Glutamatergic neuron (in vitro differentiated cells): ENCODE results near the gene KLHDC7A. TPM values are rescaled to one million over a fixed set of nuclear protein-coding genes. Genes with fewer than 3 reads are reported as not detected.

Experiments
- DNase-seq: peaks from one replicate; pipeline ENCODE4 v3.0.0; 2022
- H3K27ac Mint-ChIP-seq: one replicate; pipeline ENCODE4 v1.8.0; 2020; ENCODE audit warnings: mild to moderate bottlenecking, mixed read lengths, inconsistent platforms; ENCODE audit not compliant: unreplicated experiment
- H3K27me3 Mint-ChIP-seq: one replicate; pipeline ENCODE4 v1.8.0; 2020; ENCODE audit warnings: mild to moderate bottlenecking, moderate library complexity, mixed read lengths, inconsistent platforms; ENCODE audit not compliant: unreplicated experiment
- H3K36me3 Mint-ChIP-seq: one replicate; pipeline ENCODE4 v1.8.0; 2020; ENCODE audit warnings: mild to moderate bottlenecking, mixed read lengths, inconsistent platforms; ENCODE audit not compliant: unreplicated experiment
- H3K4me1 Mint-ChIP-seq: one replicate; pipeline ENCODE4 v1.8.0; 2020; ENCODE audit warnings: mild to moderate bottlenecking, low read depth, mixed read lengths, inconsistent platforms; ENCODE audit not compliant: unreplicated experiment
- H3K4me3 Mint-ChIP-seq: one replicate; pipeline ENCODE4 v1.8.0; 2020; ENCODE audit warnings: mild to moderate bottlenecking, mixed read lengths, inconsistent platforms; ENCODE audit not compliant: unreplicated experiment
- H3K9me3 Mint-ChIP-seq: one replicate; pipeline ENCODE4 v1.8.0; 2020; ENCODE audit warnings: mild to moderate bottlenecking, moderate library complexity, mixed read lengths, inconsistent platforms; ENCODE audit not compliant: unreplicated experiment
- total RNA-seq: library from RNA; stranded (reverse); fragmentation: NEBNext Ultra II Directional; extraction: Animal tissue kit (Norgen Biotek cat#: 25700); gene quantifications from one replicate; pipeline ENCODE4 v1.2.1, GENCODE V29; 2021; ENCODE audit not compliant: unreplicated experiment
- TF ChIP-seq, protein P1 (sequence below): fragments of 200-600 bp; sonication (generic); IDR thresholded peaks from one replicate; pipeline ENCODE4 v1.5.0; 2021; ENCODE audit not compliant: partially characterized antibody, unreplicated experiment

KLHDC7A gene
- total RNA-seq, 1 donor from 2014 or later, result not detected

DNA sequence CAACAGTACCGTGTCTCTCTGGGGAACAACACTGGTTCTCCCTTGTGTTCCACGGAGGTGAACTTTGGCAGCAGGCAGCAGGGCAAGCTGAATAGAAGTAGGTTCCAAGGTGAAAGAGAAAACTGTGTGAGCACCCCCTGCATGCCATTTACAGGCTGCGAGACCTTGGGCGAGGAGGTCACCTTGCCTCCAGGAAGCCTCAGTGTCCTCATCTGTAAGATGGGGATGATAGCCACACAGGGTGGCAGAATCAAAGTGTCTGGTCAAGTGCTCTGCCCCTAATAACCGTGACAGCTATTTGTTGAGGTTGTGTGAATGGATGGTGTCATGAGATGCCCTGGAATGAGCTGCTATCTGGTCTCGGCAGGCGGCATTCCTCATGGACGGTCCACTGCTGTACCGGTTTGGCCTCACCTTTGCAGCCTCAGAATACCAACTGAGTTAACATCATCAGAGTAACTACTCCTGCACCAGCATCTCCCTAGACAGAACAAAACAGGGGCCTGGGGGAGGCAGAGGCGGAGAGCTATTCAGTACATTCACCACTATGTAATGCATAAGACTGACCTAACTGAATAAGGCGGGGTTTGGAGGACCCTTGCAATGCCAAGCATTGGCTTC is 7.4 kb upstream of the KLHDC7A start:
- Mint-ChIP-seq H3K9me3 (no peaks in the 10 kb centered on the region), H3K4me1 (no peaks in the 10 kb centered on the region), H3K27ac (no peak overlapping the region), H3K36me3 (peaks cover 7% of the 10 kb centered on the region), H3K27me3 (peaks cover 11% of the 10 kb centered on the region), H3K4me3 (no peak overlapping the region)
- TF ChIP-seq, protein P1, sequence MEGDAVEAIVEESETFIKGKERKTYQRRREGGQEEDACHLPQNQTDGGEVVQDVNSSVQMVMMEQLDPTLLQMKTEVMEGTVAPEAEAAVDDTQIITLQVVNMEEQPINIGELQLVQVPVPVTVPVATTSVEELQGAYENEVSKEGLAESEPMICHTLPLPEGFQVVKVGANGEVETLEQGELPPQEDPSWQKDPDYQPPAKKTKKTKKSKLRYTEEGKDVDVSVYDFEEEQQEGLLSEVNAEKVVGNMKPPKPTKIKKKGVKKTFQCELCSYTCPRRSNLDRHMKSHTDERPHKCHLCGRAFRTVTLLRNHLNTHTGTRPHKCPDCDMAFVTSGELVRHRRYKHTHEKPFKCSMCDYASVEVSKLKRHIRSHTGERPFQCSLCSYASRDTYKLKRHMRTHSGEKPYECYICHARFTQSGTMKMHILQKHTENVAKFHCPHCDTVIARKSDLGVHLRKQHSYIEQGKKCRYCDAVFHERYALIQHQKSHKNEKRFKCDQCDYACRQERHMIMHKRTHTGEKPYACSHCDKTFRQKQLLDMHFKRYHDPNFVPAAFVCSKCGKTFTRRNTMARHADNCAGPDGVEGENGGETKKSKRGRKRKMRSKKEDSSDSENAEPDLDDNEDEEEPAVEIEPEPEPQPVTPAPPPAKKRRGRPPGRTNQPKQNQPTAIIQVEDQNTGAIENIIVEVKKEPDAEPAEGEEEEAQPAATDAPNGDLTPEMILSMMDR, result no peak
- DNase-seq, result no peak

DNA sequence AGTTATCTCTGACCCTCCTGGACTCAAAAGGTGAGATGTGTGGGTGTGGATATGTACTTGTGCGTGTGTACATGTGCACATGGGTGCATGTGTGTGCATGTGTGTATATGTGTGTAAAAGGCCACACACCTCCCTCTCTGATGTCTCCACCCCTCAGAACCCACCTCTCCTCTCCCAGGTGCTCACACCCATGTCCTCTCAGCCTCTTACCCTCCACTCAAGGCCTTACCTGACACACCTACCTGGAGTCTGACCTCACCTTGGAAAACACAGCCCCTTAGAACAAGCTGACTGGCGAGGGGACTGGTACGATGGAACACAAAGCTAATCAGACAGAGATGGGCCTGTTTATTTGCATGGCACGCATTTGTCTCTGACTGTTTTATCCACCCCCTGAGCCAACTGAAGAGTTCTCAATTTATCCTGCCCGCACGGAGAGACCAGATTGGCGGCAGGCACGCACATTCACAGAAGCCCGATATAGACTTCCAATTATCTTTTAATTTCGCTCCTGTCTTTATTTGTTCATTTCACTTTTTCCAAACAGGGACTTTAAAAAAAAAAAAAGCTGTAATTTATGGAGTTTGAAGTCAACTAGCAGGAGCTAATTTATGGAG is 6.1 kb upstream of the KLHDC7A start:
- no peaks in the 10 kb centered on the region for H3K9me3 Mint-ChIP-seq
- peaks cover 10% of the 10 kb centered on the region for H3K4me1 Mint-ChIP-seq
- H3K4me3 Mint-ChIP-seq, result no peak overlapping the region
- no peak for DNase-seq
- H3K27me3 Mint-ChIP-seq, result peaks cover 11% of the 10 kb centered on the region
- TF ChIP-seq, protein P1, result no peak
- H3K36me3 Mint-ChIP-seq, result no peaks in the 10 kb centered on the region
- no peak overlapping the region for H3K27ac Mint-ChIP-seq

DNA sequence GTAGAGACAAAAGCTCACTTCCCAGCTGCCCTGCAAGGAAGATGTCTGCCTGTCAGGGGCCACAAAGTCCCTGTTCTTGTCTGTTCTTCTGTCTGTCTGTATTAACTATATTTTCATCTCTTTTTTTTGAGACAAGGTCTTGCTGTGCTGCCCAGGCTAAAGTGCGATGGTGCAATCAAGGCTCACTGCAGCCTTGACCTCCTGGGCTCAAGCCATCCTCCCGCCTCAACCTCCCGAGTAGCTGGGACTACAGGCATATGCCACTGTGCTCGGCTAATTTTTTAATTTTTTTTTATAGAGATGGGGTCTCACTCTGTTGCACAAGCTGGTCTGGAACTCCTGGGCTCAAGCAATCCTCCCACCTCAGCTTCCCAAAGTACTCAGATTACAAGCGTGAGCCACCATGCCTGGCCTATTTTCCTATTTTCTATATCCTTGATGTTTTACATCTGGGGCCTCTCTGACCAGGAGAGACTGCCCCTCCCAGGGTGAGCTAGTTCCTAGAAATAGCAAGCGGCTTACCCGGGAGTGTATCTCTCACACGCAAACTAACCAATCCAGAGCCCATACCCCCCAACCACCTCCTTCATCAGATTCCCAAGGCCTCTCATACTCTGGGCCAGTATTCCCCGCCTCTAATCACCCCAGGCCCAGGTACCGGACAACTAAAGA is 5.4 kb upstream of the KLHDC7A start:
- no peaks in the 10 kb centered on the region for H3K9me3 Mint-ChIP-seq
- TF ChIP-seq, protein P1, result no peak
- H3K27me3 Mint-ChIP-seq, result peaks cover 11% of the 10 kb centered on the region
- no peak overlapping the region for H3K27ac Mint-ChIP-seq
- no peak overlapping the region for H3K4me3 Mint-ChIP-seq
- no peaks in the 10 kb centered on the region for H3K36me3 Mint-ChIP-seq
- H3K4me1 Mint-ChIP-seq, result peaks cover 11% of the 10 kb centered on the region
- no peak for DNase-seq

DNA sequence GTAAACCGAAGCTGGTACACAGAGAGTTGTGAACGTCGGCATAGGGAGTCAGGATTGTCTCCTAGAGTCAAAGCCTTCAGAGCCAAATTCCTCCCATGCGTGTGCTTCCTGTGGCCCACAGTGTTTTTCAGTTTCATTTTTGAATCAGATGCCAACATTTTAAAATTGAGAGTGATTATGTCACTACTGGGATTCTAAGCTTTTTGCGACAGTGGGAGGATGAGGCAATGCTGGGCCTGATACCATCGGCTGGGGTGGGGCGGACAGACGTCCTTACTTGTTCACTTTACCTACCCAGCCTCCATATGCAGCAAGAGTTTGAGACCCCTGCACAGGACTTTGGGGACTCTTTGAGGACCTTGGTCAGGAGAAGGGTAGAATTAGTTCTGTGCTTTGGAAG is 1.3 kb upstream of the KLHDC7A start:
- no peak for DNase-seq
- Mint-ChIP-seq H3K27ac (no peak overlapping the region), H3K27me3 (peaks cover 6% of the 10 kb centered on the region), H3K4me1 (peaks cover 13% of the 10 kb centered on the region), H3K36me3 (no peaks in the 10 kb centered on the region), H3K9me3 (no peaks in the 10 kb centered on the region), H3K4me3 (no peak overlapping the region)
- TF ChIP-seq, protein P1, result no peak

DNA sequence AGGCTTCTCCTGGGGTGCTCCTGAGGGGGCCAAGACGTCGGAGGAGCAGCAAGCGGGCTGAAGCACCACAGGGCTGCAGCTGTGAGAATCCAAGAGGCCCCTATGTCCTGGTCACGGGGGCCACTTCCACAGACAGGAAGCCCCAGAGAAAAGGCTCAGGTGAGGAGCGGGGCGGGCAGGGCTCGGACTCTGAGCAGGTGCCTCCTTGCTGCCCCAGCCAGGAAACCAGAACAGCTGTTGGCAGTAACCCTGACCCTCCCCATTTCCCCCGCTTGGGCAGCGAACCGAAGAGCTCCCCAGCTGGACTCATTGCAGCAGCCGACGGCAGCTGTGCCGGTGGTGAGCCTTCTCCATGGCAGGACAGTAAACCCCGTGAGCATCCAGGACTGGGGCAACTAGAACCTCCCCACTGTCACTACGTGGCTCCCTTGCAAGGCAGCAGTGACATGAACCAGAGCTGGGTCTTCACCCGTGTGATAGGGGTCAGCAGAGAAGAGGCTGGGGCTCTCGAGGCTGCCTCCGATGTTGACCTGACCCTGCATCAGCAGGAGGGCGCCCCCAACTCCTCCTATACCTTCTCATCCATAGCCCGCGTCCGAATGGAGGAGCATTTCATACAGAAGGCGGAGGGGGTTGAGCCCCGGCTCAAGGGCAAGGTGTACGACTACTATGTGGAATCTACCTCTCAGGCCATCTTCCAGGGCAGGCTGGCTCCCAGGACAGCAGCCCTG is 625 bp downstream of the KLHDC7A start:
- no peak overlapping the region for H3K4me3 Mint-ChIP-seq
- TF ChIP-seq, protein P1, result no peak
- no peaks in the 10 kb centered on the region for H3K36me3 Mint-ChIP-seq
- DNase-seq, result no peak
- H3K9me3 Mint-ChIP-seq, result no peaks in the 10 kb centered on the region
- peaks cover 13% of the 10 kb centered on the region for H3K4me1 Mint-ChIP-seq
- H3K27ac Mint-ChIP-seq, result no peak overlapping the region
- peaks cover 5% of the 10 kb centered on the region for H3K27me3 Mint-ChIP-seq
